ENCODE results near the gene MRPL41.

- TF ChIP-seq CTCF (IDR thresholded peaks at IDR 0.05; ENCODE audit: poor library complexity, severe bottlenecking), result no peak
- TF ChIP-seq SMC3 (conservative IDR thresholded peaks at IDR 0.05; ENCODE audit: poor library complexity), result no peak
- TF ChIP-seq MXI1 (conservative IDR thresholded peaks at IDR 0.05; ENCODE audit: poor library complexity, severe bottlenecking), result no peak
- no peak for TF ChIP-seq EZH2 (IDR thresholded peaks at IDR 0.05; ENCODE audit: borderline replicate concordance, insufficient read depth, low read length, poor library complexity, severe bottlenecking)
- TF ChIP-seq POLR2AphosphoS5 (IDR thresholded peaks at IDR 0.05), result no peak
- no peak for TF ChIP-seq RAD21 (conservative IDR thresholded peaks at IDR 0.05)
These were observed 37.2 kb downstream of the MRPL41 start for GRCh38 chr9:137588891-137589290.
